Retinal pigment epithelial cell (primary cell): ENCODE data around the gene TMEM61.
"Not testable (repeated sequence)": the region's sequence is repeated elsewhere in the genome, so short reads cannot be mapped to it uniquely, and the experiment has no call there.

Experiments used
- DNase-seq: peaks from one replicate; pipeline ENCODE4 v3.0.0-alpha.2; 2010; ENCODE audit warnings: low read depth
- H3K4me3 ChIP-seq: 2 replicates; pipeline ENCODE4 v1.5.1; 2011; ENCODE audit warnings: mild to moderate bottlenecking, low read length, control low read depth, moderate library complexity
- TF ChIP-seq, protein P1 (sequence below): conservative IDR thresholded peaks from 2 replicates; pipeline ENCODE4 v1.5.1; 2011; ENCODE audit warnings: low read depth, low read length, control low read depth, inconsistent platforms

Gene TMEM61

DNA sequence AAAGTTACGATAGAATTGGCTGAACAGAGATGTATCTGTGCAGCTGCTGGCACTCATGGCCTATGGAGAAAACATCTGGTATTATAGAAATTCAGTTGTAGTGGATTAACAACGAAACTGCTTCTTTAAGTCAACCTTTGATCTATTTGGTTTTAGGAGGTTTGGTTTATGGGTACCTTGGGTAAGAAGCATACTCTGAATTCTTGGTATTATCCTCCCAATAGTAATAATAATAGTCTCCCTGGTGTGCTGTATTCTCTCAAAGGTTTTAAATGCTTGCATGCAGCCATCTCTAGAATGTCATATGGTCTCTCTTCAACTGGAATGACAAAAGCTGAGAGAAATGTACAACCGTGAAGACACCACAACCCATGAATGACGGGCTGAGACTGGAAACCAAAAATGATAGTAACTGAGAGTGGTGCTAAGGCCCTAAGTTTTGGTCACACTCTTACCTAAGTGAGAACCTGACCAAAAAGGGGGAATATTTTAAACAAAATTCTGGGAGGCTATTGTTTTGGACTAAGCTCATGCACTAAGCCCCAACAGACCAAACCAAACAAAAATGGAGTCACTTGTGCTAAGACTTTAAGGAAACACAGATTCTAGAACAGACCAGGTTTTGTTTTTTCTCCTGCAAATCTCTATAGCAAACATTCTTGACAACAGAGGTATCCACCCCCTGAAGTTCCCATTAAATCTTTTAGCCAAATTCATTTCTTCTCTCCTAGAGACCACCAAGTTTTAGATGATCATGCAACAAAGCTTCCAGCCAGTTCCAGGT is 17.6 kb upstream of the TMEM61 start:
- H3K4me3 ChIP-seq = no peak overlapping the region
- TF ChIP-seq, protein P1, sequence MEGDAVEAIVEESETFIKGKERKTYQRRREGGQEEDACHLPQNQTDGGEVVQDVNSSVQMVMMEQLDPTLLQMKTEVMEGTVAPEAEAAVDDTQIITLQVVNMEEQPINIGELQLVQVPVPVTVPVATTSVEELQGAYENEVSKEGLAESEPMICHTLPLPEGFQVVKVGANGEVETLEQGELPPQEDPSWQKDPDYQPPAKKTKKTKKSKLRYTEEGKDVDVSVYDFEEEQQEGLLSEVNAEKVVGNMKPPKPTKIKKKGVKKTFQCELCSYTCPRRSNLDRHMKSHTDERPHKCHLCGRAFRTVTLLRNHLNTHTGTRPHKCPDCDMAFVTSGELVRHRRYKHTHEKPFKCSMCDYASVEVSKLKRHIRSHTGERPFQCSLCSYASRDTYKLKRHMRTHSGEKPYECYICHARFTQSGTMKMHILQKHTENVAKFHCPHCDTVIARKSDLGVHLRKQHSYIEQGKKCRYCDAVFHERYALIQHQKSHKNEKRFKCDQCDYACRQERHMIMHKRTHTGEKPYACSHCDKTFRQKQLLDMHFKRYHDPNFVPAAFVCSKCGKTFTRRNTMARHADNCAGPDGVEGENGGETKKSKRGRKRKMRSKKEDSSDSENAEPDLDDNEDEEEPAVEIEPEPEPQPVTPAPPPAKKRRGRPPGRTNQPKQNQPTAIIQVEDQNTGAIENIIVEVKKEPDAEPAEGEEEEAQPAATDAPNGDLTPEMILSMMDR = no peak
- DNase-seq = no peak

DNA sequence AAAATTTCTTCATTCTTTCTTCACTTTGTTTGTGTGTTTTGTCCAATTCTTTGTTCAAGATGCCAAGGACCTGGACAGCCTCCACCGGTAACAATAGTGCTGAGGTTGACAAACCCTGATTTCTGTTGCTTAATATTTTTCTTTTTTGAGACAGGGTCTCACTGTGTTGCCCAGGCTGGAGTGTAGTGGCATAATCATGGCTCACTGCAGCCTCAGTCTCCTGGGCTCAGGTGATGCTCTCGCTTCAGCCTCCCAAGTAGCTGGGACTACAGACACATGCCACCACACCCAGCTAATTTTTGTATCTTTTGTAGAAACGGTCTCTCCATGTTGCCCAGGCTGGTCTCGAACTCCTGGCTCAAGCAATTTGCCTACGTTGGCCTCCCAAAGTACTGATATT is 16.6 kb upstream of the TMEM61 start:
- not testable (repeated sequence) for DNase-seq

DNA sequence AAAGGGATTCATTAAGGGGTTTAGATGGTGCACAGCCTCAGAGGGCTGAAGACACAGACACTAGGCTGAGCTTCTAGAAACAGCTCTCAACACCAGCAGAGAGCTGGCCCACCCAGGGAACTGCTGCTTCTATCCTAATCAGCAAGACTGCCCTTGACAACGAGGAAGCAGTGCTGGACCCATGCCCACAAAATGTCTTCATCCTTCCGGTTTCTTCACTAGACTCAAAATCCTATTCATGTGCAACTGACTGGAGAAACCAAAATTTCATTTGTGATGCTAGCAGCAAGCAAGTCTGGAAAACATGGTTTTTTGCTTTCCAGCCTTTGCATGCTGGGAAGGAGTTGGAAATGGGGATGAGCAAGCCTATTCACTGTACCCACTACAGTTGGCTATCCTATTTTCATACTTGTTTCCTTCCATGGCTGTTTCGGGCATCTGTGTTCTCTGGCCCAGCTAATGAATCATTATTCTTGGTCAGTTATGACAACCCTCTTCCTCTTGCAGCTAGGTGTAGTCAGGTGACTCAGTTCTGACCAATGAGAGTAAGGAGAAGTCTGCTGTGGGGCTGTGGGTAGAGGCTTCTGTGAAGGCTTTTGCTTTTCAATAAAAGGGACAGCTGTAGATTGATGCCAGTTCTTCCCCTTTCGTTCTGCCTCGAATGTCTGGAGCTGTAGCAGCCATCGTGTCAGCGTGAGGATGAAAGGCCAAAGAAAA is 14.6 kb upstream of the TMEM61 start:
- no peak for DNase-seq
- no peak overlapping the region for H3K4me3 ChIP-seq

More for the DNA sequence above, 16.6 kb upstream of the TMEM61 start:
- not testable (repeated sequence) for H3K4me3 ChIP-seq

DNA sequence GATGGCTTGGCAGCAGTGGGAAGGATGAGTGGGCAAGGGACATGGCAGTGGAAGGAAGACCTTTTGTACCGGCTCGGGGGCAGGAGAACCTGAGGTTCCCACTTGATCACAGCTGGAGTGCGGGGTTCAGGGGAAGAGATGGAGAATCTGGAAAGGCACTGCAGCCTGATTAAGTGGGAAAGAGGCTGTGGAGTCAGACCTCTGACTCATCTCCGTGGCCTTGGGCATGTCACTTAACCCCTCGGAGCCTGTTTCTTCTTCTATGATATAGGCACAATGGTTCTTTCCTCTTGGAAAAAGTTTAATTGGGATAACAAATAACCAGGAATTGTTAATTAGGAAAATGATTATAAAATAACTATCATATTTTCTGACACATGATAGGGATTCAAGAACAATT is 13.1 kb upstream of the TMEM61 start:
- DNase-seq = no peak
- no peak overlapping the region for H3K4me3 ChIP-seq
- TF ChIP-seq, protein P1 = no peak

More for the DNA sequence above, 14.6 kb upstream of the TMEM61 start:
- TF ChIP-seq, protein P1 = no peak

DNA sequence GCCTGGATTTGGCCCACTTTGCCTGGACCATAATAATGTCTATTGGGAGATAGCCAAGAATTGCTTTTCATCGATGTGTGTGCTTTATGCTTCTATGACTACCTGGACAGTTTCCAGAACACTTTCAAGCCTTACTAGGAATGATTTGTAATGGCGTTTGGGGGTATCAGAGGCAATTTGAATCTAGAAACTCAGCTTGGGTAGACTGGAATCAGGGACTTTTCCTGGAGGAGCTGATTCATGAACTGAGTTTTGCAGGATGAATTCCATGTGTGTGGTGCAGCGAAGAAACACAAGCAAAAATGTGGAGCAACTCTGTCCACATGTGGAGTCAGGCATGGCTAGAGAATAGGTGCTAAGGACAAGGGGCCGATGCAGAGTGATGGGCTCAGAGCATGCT is 11.9 kb upstream of the TMEM61 start:
- TF ChIP-seq, protein P1 = no peak
- DNase-seq = no peak
- no peak overlapping the region for H3K4me3 ChIP-seq

DNA sequence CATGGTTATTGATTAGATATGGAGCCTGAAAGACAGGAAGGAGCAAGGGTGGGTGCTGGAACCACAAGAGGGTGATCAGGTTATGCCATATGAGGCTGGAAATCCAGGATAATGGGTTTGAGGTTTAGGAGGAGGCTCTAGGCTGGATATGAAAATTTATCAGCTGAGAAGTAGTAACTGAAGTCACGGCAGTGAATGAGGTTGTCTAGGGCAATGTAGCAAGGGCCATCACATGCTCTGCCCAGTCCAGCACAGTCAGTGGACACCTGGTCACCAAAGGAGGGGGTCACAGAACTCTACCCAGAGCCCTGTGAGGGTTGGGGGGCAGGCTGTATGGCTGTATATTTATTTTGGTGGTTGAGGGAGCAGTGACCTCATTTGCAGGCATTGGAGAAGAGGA is 10.5 kb upstream of the TMEM61 start:
- no peak overlapping the region for H3K4me3 ChIP-seq
- TF ChIP-seq, protein P1 = no peak
- no peak for DNase-seq

DNA sequence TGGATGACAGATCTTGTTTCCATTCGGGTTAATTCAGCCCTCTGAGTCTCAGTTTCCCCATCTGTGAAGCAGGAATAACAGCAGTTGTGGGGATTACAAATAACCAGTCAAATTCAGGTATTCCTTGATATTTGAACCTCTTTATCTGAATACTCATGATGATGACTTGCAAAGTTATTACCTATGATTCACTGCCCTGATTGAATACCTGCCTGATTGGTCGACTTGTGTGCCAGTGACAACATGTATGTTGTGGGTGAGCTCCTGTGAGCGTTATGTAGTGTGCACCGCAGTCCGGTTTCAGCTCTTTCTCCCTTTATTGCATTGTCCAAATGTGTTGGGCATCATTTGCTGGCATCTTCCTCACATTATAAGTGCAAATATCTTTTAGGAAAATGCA is 9.5 kb upstream of the TMEM61 start:
- H3K4me3 ChIP-seq = no peak overlapping the region
- TF ChIP-seq, protein P1 = no peak

More for the DNA sequence above, 9.5 kb upstream of the TMEM61 start:
- no peak for DNase-seq
